Subcutaneous abdominal adipose tissue (tissue), 5 donors: ENCODE results near the gene ELAC2.

Experiments
- H3K27ac ChIP-seq: one replicate; pipeline ENCODE4 v1.7.0; 2013; ENCODE audit warnings: low read depth, mild to moderate bottlenecking, inconsistent platforms, low read length, moderate library complexity
- H3K27me3 ChIP-seq, 5 donors: one replicate each; pipeline ENCODE4 v1.7.0; 2013; ENCODE audit warnings: low read length in 5 of 5, inconsistent platforms in 1 of 5; ENCODE audit not compliant: control insufficient read depth in 5 of 5, insufficient read depth in 4 of 5
- H3K36me3 ChIP-seq, 5 donors: one replicate each; pipeline ENCODE4 v1.7.0; 2013; ENCODE audit warnings: low read length in 5 of 5; ENCODE audit not compliant: control insufficient read depth in 5 of 5, insufficient read depth in 5 of 5
- H3K4me1 ChIP-seq, 5 donors: one replicate each; pipeline ENCODE4 v1.7.0; 2013; ENCODE audit warnings: low read length in 5 of 5, mild to moderate bottlenecking in 3 of 5, moderate library complexity in 1 of 5; ENCODE audit not compliant: control insufficient read depth in 5 of 5, insufficient read depth in 5 of 5
- H3K4me3 ChIP-seq, 5 donors: one replicate each; pipeline ENCODE4 v1.7.0; 2013; ENCODE audit warnings: low read length in 5 of 5, low read depth in 1 of 5
- H3K9ac ChIP-seq, 5 donors: one replicate each; pipeline ENCODE4 v1.7.0; 2013; ENCODE audit warnings: low read length in 5 of 5, mild to moderate bottlenecking in 4 of 5, moderate library complexity in 3 of 5
- H3K9me3 ChIP-seq, 5 donors: one replicate each; pipeline ENCODE4 v1.7.0; 2013; ENCODE audit warnings: low read length in 5 of 5; ENCODE audit not compliant: control insufficient read depth in 5 of 5
- donor health status: healthy.
- donor health status: healthy.
- donor health status: healthy.
- donor health status: healthy.
- donor health status: healthy.

ELAC2 gene

DNA sequence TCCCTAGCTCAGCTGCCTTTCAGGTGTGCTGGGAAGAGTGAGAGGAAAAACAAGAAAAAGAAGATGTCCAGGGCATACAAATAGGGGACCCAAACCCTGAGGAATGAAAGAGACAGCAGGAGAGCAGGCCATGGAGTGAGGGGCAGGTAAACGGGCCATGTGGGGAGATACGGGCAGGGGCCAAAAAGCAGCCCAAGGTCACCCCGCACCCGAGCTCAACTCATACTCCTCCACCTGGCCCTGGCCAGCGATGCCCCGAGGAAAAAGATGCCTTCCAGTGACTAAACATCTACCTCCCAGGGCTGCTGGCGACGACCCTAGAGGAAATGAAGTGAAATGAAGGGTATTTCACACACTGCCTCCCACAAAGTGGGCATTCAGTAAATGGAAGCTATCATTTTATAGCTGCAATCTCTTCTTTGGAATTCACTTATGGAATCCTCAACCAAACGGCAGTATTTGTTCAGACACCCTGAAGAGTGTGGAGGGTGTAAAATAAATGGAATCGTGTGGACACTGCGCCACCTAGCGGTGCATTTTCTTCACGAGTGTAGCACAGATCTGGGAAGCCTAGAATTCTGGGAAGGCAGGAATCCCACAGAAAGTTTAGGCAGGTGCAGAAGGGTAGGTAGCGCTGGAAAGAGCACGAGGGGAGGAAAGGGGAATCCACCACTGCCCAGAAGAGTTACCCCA lies 14.9 kb downstream of the ELAC2 start:
- Histone ChIP-seq H3K36me3 (peaks cover 22 to 87% (median 80%) of the 10 kb centered on the region in 5 donors), H3K4me3 (no peak overlapping the region), H3K9ac (no peak overlapping the region), H3K27ac (no peak overlapping the region), H3K4me1 (peaks cover 0 to 3% (median 0%) of the 10 kb centered on the region in 5 donors), H3K9me3 (no peaks in the 10 kb centered on the region), H3K27me3 (no peaks in the 10 kb centered on the region)

DNA sequence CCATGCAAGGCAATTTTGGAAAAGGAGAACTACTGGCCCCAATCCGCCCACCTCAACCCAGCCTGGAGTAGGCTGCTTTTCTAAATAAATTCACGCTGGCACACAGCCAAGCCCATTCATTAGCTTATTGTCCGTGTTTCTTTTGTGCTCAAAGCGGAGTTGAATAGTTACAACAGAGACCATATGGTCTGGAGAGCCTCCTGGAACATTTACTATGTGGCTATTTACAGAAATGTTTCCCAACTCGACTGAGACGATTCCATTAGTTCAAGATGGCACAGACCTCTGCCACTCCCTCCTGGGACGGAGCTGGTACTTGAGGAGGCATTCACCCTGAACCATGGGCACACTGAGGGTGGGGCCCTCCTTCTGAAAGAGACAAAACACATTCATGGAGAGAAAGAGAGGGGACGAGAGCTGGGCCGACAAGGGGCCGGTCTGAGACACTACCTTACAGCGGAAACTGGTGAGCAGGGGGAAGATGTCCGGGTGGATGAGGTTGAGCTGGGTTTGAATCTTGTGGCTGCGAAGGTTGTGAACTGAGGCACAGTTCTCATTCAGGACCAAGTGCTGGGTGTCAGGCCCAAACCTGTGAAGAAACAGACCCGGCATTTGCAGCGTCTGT lies 15.7 kb downstream of the ELAC2 start:
- Histone ChIP-seq H3K27ac (no peak overlapping the region), H3K36me3 (peaks cover 24 to 88% (median 81%) of the 10 kb centered on the region in 5 donors), H3K27me3 (no peaks in the 10 kb centered on the region), H3K4me1 (peaks cover 0 to 3% (median 0%) of the 10 kb centered on the region in 5 donors), H3K9me3 (no peaks in the 10 kb centered on the region), H3K9ac (no peak overlapping the region), H3K4me3 (no peak overlapping the region)

DNA sequence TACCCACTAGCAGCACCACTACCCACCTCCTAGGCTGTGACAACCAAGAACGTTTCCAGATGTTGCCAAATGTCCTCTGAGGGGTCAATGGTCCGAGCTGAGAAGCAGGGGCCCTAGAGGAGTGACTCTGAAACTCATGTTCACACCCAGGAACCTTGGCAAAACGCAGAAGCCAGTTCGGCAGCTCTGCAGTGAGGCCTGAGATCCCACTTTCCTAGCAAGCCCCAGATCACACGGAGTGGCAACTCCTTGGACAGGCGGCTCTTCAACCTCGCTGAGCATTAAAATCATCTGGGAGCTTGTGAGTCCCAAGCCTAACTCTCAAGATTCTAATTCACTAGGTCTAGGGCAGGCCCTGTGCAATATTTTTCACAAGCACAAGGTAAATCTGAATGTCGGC lies 17.3 kb downstream of the ELAC2 start:
- H3K27me3 ChIP-seq = no peaks in the 10 kb centered on the region
- no peaks in the 10 kb centered on the region for H3K9me3 ChIP-seq
- peaks cover 23 to 96% (median 94%) of the 10 kb centered on the region in 5 donors for H3K36me3 ChIP-seq
- H3K4me1 ChIP-seq = peaks cover 0 to 3% (median 0%) of the 10 kb centered on the region in 5 donors
- no peak overlapping the region for H3K4me3 ChIP-seq
- no peak overlapping the region for H3K9ac ChIP-seq
- no peak overlapping the region for H3K27ac ChIP-seq

DNA sequence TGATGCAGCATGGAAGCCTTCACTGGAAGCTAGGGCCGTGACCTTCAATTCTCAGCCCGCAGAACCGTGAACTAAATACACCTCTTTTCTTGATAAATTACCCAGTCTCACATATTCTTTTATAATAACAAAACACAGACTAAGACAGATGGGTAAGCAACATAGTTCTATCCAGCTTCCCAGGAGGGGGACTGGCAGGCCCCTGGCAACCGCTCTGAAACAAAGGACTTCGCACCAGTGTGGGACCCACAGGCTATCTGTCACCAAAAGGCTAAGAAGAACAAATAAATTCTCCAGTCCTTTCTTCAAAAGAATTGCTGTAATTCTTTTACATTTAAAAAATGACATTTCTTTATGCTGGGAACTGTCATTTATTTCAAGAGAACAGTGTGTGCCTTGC lies 19.0 kb downstream of the ELAC2 start:
- Histone ChIP-seq H3K9me3 (no peaks in the 10 kb centered on the region), H3K4me1 (peaks cover 0 to 3% (median 0%) of the 10 kb centered on the region in 5 donors), H3K36me3 (peaks cover 13 to 96% (median 94%) of the 10 kb centered on the region in 5 donors), H3K4me3 (no peak overlapping the region), H3K9ac (no peak overlapping the region), H3K27me3 (no peaks in the 10 kb centered on the region), H3K27ac (no peak overlapping the region)

DNA sequence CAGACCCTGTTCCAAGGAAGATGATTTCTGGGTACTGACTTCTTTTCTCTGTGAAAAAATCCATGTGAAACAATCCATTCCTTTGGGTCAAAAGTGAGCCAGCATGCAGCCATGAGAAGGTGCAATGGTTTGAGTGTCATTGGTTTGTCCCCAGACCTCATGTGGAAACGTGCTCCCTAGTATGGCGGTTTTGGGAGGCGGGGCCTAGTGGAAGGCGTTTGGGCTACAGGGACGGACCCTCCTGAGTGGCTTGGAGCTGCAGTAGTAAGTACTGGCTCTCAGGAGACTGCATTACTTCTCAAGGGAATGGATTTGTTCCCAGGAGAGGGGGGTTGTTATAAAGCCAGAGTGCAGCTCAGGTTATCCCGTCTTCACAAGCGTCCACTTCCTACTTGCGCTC lies 19.4 kb downstream of the ELAC2 start:
- Histone ChIP-seq H3K27me3 (no peaks in the 10 kb centered on the region), H3K36me3 (peaks cover 13 to 96% (median 94%) of the 10 kb centered on the region in 5 donors), H3K9ac (no peak overlapping the region), H3K4me3 (no peak overlapping the region), H3K27ac (no peak overlapping the region), H3K9me3 (no peaks in the 10 kb centered on the region), H3K4me1 (peaks cover 0 to 3% (median 0%) of the 10 kb centered on the region in 5 donors)

DNA sequence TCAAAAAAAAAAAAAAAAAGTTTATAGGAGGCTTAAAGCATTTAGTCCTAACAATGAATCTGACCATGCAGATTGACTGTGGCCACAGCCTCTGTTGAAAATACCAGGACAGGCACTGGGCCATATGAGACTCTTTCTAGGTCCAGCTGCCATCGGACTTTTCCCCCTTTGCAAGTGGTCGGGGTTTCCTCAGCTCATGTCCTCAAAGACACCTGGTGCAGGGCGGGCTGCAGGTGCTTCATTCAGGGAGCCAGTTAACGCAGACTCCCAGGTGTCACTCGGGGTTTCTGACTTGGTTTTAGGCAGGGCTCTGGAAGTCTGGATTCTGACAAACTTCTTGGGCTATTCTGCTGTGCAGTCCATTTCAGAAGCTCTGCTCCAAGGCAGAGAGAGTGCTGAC lies 20.9 kb downstream of the ELAC2 start:
- Histone ChIP-seq H3K4me3 (no peak overlapping the region), H3K9me3 (no peaks in the 10 kb centered on the region), H3K27ac (no peak overlapping the region), H3K9ac (no peak overlapping the region), H3K27me3 (no peaks in the 10 kb centered on the region), H3K36me3 (peaks cover 13 to 96% (median 94%) of the 10 kb centered on the region in 5 donors), H3K4me1 (peaks cover 0 to 2% (median 0%) of the 10 kb centered on the region in 5 donors)

DNA sequence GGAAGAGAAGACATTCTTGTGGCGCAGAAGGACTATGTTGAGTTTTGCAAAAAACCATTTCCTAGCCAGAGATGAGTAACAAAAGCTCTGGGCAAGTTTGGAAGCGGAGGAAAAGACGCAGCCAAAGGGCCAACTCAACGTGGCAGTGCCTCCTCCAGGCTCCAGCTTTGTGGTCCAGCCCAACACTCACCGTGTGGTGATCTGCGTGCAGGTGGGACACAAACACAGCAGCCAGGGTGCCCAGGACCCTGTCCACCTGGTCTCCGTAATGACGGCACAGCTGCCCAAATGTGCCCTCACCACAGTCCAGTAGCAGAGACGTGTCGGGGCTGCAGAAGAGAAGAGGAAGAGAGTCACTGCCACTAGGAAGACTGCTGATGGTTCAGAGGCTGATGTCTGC lies 21.5 kb downstream of the ELAC2 start:
- peaks cover 9 to 98% (median 95%) of the 10 kb centered on the region in 5 donors for H3K36me3 ChIP-seq

DNA sequence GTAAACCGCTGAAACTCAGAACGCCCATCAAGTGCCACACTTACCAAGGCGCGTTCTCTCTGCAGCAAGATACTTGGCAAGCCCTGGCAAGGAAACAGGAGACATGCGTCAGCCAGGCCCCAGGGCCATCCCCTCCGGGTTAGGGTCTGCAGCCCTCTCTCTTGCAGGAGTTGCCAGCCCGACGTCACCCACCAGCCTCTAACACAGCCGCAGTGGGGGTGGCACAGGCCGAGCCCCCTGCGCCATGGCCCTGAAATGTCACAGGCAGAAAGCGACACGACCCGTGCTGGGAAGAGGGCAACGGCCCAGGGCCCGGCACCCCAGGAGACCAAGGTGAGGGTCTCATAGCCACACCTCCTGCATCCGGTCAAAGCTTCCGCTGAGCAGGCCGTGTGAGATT lies 21.9 kb downstream of the ELAC2 start:
- no peak overlapping the region for H3K4me3 ChIP-seq
- no peak overlapping the region for H3K9ac ChIP-seq
- H3K4me1 ChIP-seq = peaks cover 0 to 2% (median 0%) of the 10 kb centered on the region in 5 donors
- H3K27ac ChIP-seq = no peak overlapping the region
- no peaks in the 10 kb centered on the region for H3K9me3 ChIP-seq
- H3K36me3 ChIP-seq = peaks cover 9 to 100% (median 98%) of the 10 kb centered on the region in 5 donors
- no peaks in the 10 kb centered on the region for H3K27me3 ChIP-seq

More for the DNA sequence above, 21.5 kb downstream of the ELAC2 start:
- peaks cover 0 to 2% (median 0%) of the 10 kb centered on the region in 5 donors for H3K4me1 ChIP-seq
- no peaks in the 10 kb centered on the region for H3K27me3 ChIP-seq
- H3K4me3 ChIP-seq = no peak overlapping the region
- no peaks in the 10 kb centered on the region for H3K9me3 ChIP-seq
- no peak overlapping the region for H3K9ac ChIP-seq
- no peak overlapping the region for H3K27ac ChIP-seq

DNA sequence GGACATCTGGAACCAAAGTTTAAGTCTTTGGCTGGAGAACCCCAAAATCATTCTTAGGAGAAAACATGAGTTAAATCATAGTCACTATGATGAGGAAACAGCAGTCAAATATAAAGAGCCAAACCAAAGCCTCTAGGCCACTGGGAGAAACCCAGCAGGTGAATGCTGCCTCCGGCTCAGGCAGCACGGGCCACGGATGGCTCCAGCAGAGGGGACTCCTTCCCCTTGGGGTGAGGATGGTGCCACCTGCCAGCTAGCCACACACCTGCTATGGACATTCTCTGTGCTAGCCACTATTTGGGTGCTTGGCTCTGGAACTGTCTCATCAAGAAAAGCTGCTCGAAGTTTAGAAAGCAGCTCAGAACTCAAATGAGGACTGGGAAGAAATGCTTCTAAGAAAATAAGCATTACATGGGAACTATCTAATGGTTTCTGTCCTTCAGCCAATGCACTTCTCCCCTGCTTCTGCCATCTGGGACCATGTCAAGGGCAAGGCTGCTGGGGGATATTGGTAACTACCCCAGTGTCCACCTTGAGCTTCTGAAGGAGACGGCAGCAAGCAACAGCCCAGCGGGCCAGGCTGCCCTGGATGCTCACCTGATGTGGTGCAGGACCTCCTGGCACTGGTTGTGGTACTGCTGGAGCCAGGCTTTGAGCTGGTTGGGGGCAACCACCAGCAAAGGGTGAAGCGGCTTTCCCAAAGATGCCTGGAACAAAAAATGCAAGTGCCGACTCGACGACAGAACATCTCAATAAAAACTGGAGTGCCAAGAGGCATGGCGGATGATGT lies 22.5 kb downstream of the ELAC2 start:
- no peak overlapping the region for H3K4me3 ChIP-seq
- peaks cover 9 to 99% (median 98%) of the 10 kb centered on the region in 5 donors for H3K36me3 ChIP-seq
- no peak overlapping the region for H3K27ac ChIP-seq
- no peaks in the 10 kb centered on the region for H3K27me3 ChIP-seq
- H3K9ac ChIP-seq = no peak overlapping the region
- H3K4me1 ChIP-seq = peaks cover 0 to 2% (median 0%) of the 10 kb centered on the region in 5 donors
- H3K9me3 ChIP-seq = no peaks in the 10 kb centered on the region
